ENCODE measurements around the gene ZNF763. TPM values are rescaled to one million over a fixed set of nuclear protein-coding genes. Genes with fewer than 3 reads are reported as not detected.
A peak's percentile ranks its signal among the peaks of the same experiment; 100 is the strongest.

ZNF763 gene
- total and polyA plus RNA-seq, 4 donors: 0.31 to 1.3 (median 0.90) TPM

GRCh38 chr19:11942843-11943108 is 22.1 kb upstream of the ZNF763 start:
- Histone ChIP-seq H3K9me3 (ENCODE audit: control insufficient read depth in 4 of 4, low read length in 3 of 4) (peaks cover 47 to 73% (median 61%) of the 10 kb centered on the region in 4 donors), H3K36me3 (ENCODE audit: control insufficient read depth in 4 of 4, insufficient read depth in 3 of 4, low read depth in 1 of 4, low read length in 3 of 4) (peaks cover 2 to 61% (median 58%) of the 10 kb centered on the region in 4 donors)
- DNase-seq (ENCODE audit: low spot score): no peak

GRCh38 chr19:11944656-11945055 is 20.2 kb upstream of the ZNF763 start:
- WGBS: 87% methylated on average over 4 of the region's 4 CpGs
- Histone ChIP-seq H3K27me3 (ENCODE audit: control insufficient read depth in 4 of 4, insufficient read depth in 4 of 4, low read length in 3 of 4) (no peaks in the 10 kb centered on the region), H3K9ac (ENCODE audit: low read depth in 1 of 2, low read length in 2 of 2) (no peak overlapping the region), H3K9me3 (ENCODE audit: control insufficient read depth in 4 of 4, low read length in 3 of 4) (peaks cover 55 to 87% (median 79%) of the 10 kb centered on the region in 4 donors), H3K4me1 (ENCODE audit: control insufficient read depth in 4 of 4, insufficient read depth in 4 of 4, low read length in 3 of 4) (no peaks in the 10 kb centered on the region), H3K36me3 (ENCODE audit: control insufficient read depth in 4 of 4, insufficient read depth in 3 of 4, low read depth in 1 of 4, low read length in 3 of 4) (peaks cover 12 to 78% (median 76%) of the 10 kb centered on the region in 4 donors), H3K27ac (ENCODE audit: low read depth in 1 of 2, low read length in 2 of 2) (no peak overlapping the region), H3K4me3 (ENCODE audit: low read depth in 1 of 3, low read length in 3 of 3) (peak overlapping the region in 2 of 3 donors; percentile 64 to 73)
- no peak for DNase-seq (ENCODE audit: low spot score)
- TF ChIP-seq YY1 (IDR thresholded peaks at IDR 0.05) (no peak), FOXA1 (IDR thresholded peaks at IDR 0.05) (no peak), HNF4G (IDR thresholded peaks at IDR 0.05) (no peak), REST (IDR thresholded peaks at IDR 0.05) (no peak), CTCF (IDR thresholded peaks at IDR 0.05; ENCODE audit: low read depth, low read length, missing input control) (no peak), HNF4A (conservative IDR thresholded peaks at IDR 0.05) (no peak), RAD21 (IDR thresholded peaks at IDR 0.05) (no peak), GABPA (IDR thresholded peaks at IDR 0.05 in 1 of 2, conservative IDR thresholded peaks at IDR 0.05 in 1 of 2) (no peak), MAX (IDR thresholded peaks at IDR 0.05) (no peak)

More at GRCh38 chr19:11942843-11943108, 22.1 kb upstream of the ZNF763 start:
- no peaks in the 10 kb centered on the region for H3K4me1 ChIP-seq (ENCODE audit: control insufficient read depth in 4 of 4, insufficient read depth in 4 of 4, low read length in 3 of 4)
- no peak for TF ChIP-seq ZBTB33 (IDR thresholded peaks at IDR 0.05)
- TF ChIP-seq SP1 (IDR thresholded peaks at IDR 0.05): no peak
- TF ChIP-seq RAD21 (IDR thresholded peaks at IDR 0.05): no peak
- no peak for TF ChIP-seq NR2F2 (IDR thresholded peaks at IDR 0.05)
- no peak for TF ChIP-seq JUND (IDR thresholded peaks at IDR 0.05)
- no peak for TF ChIP-seq FOXA1 (IDR thresholded peaks at IDR 0.05)
- no peak for TF ChIP-seq MAX (IDR thresholded peaks at IDR 0.05)
- TF ChIP-seq TAF1 (conservative IDR thresholded peaks at IDR 0.05): no peak
- no peak for TF ChIP-seq ATF3 (IDR thresholded peaks at IDR 0.05)
- no peak for TF ChIP-seq RXRA (IDR thresholded peaks at IDR 0.05)
- H3K9ac ChIP-seq (ENCODE audit: low read depth in 1 of 2, low read length in 2 of 2): no peak overlapping the region
- H3K27ac ChIP-seq (ENCODE audit: low read depth in 1 of 2, low read length in 2 of 2): no peak overlapping the region
- H3K27me3 ChIP-seq (ENCODE audit: control insufficient read depth in 4 of 4, insufficient read depth in 4 of 4, low read length in 3 of 4): no peaks in the 10 kb centered on the region
- H3K4me3 ChIP-seq (ENCODE audit: low read depth in 1 of 3, low read length in 3 of 3): peak overlapping the region in 2 of 3 donors; percentile 20 to 64
